C4-2B (cell line): Measurements from ENCODE around the gene CLIP1.
"Not testable (repeated sequence)": the region's sequence is repeated elsewhere in the genome, so short reads cannot be mapped to it uniquely, and the experiment has no call there.

ENCODE experiments used
- H3K27ac ChIP-seq: fragments of 450-650 bp; 2 replicates; pipeline ENCODE4 v1.5.1; 2017
- CTCF ChIP-seq: fragments of 450-650 bp; conservative IDR thresholded peaks from 2 replicates; pipeline ENCODE4 v1.5.1; 2017; ENCODE audit warnings: mild to moderate bottlenecking
- ZFX ChIP-seq: fragments of 450-650 bp; IDR thresholded peaks from 2 replicates; pipeline ENCODE4 v1.6.1; 2017

The CLIP1 gene

GRCh38 chr12:122421821-122422729 lies at the start of gene CLIP1:
Gene CLIP1, minus strand, starts transcription at chr12:122422669. Its CDS starts 42,217 bp downstream, at chr12:122380452.
- peak; percentile 62 for TF ChIP-seq CTCF
- peak; percentile 89 for TF ChIP-seq ZFX
- H3K27ac ChIP-seq = peak within 1 kb of the TSS; percentile 97

GRCh38 chr12:122471324-122472226 lies 49.1 kb upstream of the CLIP1 start:
- TF ChIP-seq ZFX (no peak), CTCF (peak; percentile 74)
- H3K27ac ChIP-seq = no peak overlapping the region

GRCh38 chr12:122470576-122470975 lies 48.1 kb upstream of the CLIP1 start:
- H3K27ac ChIP-seq = not testable (repeated sequence)

GRCh38 chr12:122469856-122470255 lies 47.4 kb upstream of the CLIP1 start:
- H3K27ac ChIP-seq = not testable (repeated sequence)

- no peak overlapping the region for H3K27ac ChIP-seq
- TF ChIP-seq CTCF = no peak
- no peak for TF ChIP-seq ZFX
Measured at GRCh38 chr12:122467983-122468382, 45.5 kb upstream of the CLIP1 start.

GRCh38 chr12:122464317-122465042 lies 42.0 kb upstream of the CLIP1 start:
- not testable (repeated sequence) for H3K27ac ChIP-seq

- H3K27ac ChIP-seq = no peak overlapping the region
- TF ChIP-seq ZFX = no peak
- no peak for TF ChIP-seq CTCF
Measured at GRCh38 chr12:122460641-122461040, 38.2 kb upstream of the CLIP1 start.

GRCh38 chr12:122460061-122460460 lies 37.6 kb upstream of the CLIP1 start:
- no peak for TF ChIP-seq CTCF
- TF ChIP-seq ZFX = no peak
- no peak overlapping the region for H3K27ac ChIP-seq
